GM06990 (cell line): ENCODE results near the gene ZNF581.

Experiments
- DNase-seq: peaks from one replicate; pipeline ENCODE4 v3.0.0-alpha.2; 2011; ENCODE audit not compliant: insufficient read length; ENCODE audit errors: extremely low read depth
- H3K27me3 ChIP-seq: replicated peaks from 2 replicates; pipeline ENCODE4 v1.6.0; 2011; ENCODE audit warnings: low read length; ENCODE audit not compliant: control insufficient read depth, insufficient read depth
- H3K36me3 ChIP-seq: 2 replicates; pipeline ENCODE4 v1.5.1; 2011; ENCODE audit warnings: low read length; ENCODE audit not compliant: control insufficient read depth, insufficient read depth
- H3K4me3 ChIP-seq: replicated peaks from 2 replicates; pipeline ENCODE4 v1.5.1; 2011; ENCODE audit warnings: low read depth, mild to moderate bottlenecking, control low read depth, low read length
- TF ChIP-seq, protein P1 (sequence below): IDR thresholded peaks from 2 replicates; pipeline ENCODE4 v1.5.1; 2011; ENCODE audit warnings: low read length, control low read depth, mild to moderate bottlenecking, inconsistent platforms; ENCODE audit not compliant: insufficient read depth, poor library complexity, severe bottlenecking

The ZNF581 gene

DNA sequence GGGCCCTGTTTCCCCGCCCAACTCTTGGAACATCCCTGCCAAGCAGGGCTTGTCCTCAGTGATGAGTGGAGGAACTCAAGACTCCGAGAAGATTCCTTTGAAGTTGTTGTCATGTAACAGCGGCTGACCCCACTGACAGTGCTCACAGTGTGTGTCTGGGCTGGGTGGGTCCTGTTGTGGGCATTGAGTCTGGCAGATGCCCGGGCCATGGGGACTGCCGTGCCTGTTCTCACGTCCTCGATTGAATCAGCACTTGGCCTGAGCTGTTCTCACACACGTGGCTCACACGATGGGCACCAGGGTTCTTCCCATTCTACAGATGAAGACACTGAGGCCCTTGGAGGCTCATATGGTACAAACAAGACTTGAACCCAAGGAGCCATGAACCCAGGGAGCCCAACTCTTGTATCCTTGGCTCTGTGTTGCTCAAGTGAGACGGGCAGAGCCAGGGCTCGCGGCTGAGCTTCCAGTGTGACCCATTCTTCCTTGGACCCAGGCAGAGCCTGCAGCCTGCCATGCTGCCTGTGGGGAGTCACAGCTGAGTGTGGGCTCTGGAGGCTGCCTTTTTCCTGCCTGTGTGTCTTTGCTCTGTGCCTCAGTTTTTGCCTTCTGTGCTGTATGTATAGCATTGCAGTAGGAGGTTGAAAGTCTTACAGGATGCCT, 23.0 kb downstream of the ZNF581 start:
- H3K4me3 ChIP-seq: no peak overlapping the region
- DNase-seq: no peak
- peaks cover 75% of the 10 kb centered on the region for H3K36me3 ChIP-seq
- TF ChIP-seq, protein P1, sequence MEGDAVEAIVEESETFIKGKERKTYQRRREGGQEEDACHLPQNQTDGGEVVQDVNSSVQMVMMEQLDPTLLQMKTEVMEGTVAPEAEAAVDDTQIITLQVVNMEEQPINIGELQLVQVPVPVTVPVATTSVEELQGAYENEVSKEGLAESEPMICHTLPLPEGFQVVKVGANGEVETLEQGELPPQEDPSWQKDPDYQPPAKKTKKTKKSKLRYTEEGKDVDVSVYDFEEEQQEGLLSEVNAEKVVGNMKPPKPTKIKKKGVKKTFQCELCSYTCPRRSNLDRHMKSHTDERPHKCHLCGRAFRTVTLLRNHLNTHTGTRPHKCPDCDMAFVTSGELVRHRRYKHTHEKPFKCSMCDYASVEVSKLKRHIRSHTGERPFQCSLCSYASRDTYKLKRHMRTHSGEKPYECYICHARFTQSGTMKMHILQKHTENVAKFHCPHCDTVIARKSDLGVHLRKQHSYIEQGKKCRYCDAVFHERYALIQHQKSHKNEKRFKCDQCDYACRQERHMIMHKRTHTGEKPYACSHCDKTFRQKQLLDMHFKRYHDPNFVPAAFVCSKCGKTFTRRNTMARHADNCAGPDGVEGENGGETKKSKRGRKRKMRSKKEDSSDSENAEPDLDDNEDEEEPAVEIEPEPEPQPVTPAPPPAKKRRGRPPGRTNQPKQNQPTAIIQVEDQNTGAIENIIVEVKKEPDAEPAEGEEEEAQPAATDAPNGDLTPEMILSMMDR: no peak
- no peaks in the 10 kb centered on the region for H3K27me3 ChIP-seq

DNA sequence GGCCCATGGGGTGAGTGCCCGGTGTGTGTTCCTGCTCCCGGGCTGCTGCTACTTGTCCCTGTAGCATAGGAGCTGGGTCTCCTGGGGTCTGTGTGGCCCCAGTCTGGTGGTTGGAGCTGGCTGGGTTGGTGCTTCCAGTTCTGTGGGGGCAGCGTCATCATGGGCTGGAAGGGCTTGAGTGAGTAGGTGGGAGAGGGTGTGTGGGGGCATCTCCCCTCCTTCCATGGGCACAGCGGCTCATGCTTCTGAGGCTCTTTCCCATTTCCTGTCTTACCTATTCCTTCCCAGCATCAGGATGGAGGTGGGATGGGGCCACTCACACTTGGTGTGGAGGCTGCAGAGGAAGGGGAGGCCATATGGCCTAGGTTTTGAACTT, 23.5 kb downstream of the ZNF581 start:
- H3K27me3 ChIP-seq: no peaks in the 10 kb centered on the region
- no peak overlapping the region for H3K4me3 ChIP-seq
- TF ChIP-seq, protein P1: no peak
- no peak for DNase-seq
- peaks cover 73% of the 10 kb centered on the region for H3K36me3 ChIP-seq

DNA sequence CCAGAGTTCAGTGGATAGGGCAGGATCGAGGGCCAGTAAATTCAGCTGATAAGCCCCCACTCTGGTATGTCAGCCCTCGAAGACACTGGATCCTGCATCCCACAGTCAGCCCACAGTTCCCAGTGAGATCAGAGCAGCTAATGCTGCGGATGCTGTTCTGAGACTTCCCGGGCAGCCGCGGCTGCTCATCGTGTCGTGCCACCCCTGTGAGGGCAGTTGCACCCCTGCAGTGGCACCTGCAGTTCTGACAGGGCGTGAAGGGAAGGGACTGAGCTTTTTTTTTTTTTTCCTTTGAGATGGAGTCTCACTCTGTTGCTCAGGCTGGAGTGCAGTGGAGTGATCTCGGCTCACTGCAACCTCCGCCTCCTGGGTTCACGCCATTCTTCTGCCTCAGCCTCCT, 24.1 kb downstream of the ZNF581 start:
- no peak for DNase-seq
- Histone ChIP-seq H3K27me3 (no peaks in the 10 kb centered on the region), H3K4me3 (no peak overlapping the region), H3K36me3 (peaks cover 73% of the 10 kb centered on the region)
- TF ChIP-seq, protein P1: no peak

DNA sequence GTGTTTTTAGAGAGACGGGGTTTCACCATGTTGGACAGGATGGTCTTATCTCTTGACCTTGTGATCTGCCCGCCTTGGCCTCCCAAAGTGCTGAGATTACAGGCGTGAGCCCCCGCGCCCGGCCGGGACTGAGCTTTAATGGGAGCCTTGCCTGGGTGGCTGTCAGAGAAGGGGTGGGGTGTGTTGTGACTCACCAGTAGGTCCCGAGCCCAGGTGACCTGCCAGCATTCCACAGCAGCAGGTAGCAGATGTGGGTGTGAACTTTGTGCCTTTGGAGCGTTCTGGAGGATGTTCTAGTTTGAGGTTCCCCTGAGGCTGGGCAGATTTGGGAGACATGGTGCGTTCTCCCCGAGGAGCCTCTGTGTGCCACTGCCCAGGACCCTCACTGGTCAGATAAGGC, 24.5 kb downstream of the ZNF581 start:
- Histone ChIP-seq H3K4me3 (no peak overlapping the region), H3K36me3 (peaks cover 69% of the 10 kb centered on the region), H3K27me3 (no peaks in the 10 kb centered on the region)
- TF ChIP-seq, protein P1: no peak
- no peak for DNase-seq

DNA sequence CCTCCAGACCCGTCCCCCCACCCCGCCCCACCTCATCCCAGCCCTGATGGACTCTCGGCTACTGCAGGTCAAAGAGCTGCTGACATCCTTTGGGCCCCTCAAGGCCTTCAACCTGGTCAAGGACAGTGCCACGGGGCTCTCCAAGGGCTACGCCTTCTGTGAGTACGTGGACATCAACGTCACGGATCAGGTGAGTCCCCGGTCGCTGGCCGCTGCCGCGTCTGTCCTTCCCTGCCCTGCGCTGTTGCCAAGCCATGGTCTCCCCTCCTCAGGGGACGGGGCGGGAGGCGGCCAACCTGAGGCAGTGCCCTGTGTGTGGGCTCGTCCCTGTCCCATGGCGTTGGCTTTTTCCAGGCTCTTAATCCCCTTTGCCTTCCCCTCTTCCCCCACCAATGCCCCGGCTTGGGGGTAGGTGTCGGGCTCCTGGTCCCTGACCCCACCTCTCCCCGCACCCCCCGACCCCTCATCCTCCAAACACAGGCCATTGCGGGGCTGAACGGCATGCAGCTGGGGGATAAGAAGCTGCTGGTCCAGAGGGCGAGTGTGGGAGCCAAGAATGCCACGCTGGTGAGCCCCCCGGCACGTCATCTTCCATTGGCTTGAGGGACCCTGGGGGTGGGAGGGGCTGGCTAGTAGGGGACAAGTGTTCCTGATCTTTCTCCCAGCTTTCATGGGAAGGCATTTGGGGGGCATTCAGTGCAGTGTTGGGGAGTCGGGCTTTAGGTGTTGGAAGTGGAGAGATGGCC, 25.3 kb downstream of the ZNF581 start:
- peak; percentile 13 for DNase-seq
- no peak overlapping the region for H3K4me3 ChIP-seq
- peaks cover 64% of the 10 kb centered on the region for H3K36me3 ChIP-seq
- H3K27me3 ChIP-seq: no peaks in the 10 kb centered on the region
- TF ChIP-seq, protein P1: no peak
